ENCODE data around the gene UHRF1. TPM values are rescaled to one million over a fixed set of nuclear protein-coding genes. Genes with fewer than 3 reads are reported as not detected.
"Not testable (repeated sequence)": the region's sequence is repeated elsewhere in the genome, so short reads cannot be mapped to it uniquely, and the experiment has no call there.

Gene UHRF1
- total RNA-seq, 1 experiment from 2014 or later, result 109 TPM

- BruUV-seq (replicated peaks); H3K9ac ChIP-seq (ENCODE audit: low read length); CTCF ChIA-PET; H3K9me3 ChIP-seq (ENCODE audit: control insufficient read depth in 1 of 2, insufficient read depth in 1 of 2, low read depth in 1 of 2, low read length in 2 of 2); RAD21 ChIA-PET (ENCODE audit: low non-redundant PET in 1 of 2, low total read pairs in 2 of 2, uncharacterized antibody in 2 of 2, unreplicated experiment in 2 of 2); H3K27me3 ChIP-seq (ENCODE audit: insufficient read depth, low read length); H3K79me2 ChIP-seq (ENCODE audit: insufficient read depth, low read length); intact Hi-C loops (cut with micrococcal nuclease); DNase-seq (ENCODE audit: low read depth, low spot score); H3K4me2 ChIP-seq (ENCODE audit: low read length); POLR2A ChIA-PET; H3K4me3 ChIP-seq (replicated peaks in 1 of 2; ENCODE audit: low read depth in 1 of 2, low read length in 2 of 2); ATAC-seq; H4K20me1 ChIP-seq (ENCODE audit: insufficient read depth); H2AFZ ChIP-seq (ENCODE audit: low read depth, low read length, poor library complexity, severe bottlenecking); H3K9me2 ChIP-seq (ENCODE audit: insufficient read depth); H3K4me1 ChIP-seq (ENCODE audit: control insufficient read depth in 1 of 2, insufficient read depth in 2 of 2, low read length in 2 of 2): not testable (repeated sequence)
- peaks cover 32 to 57% of the 10 kb centered on the region in 2 experiments; a peak in 3 of 4 replicates for H3K36me3 ChIP-seq (ENCODE audit: control insufficient read depth in 1 of 2, insufficient read depth in 2 of 2, low read length in 2 of 2)
- peak overlapping the region; percentile 14; the same call in 1 of the 2 replicates for H3K27ac ChIP-seq (ENCODE audit: low read depth, low read length)
These were observed 45.2 kb downstream of the UHRF1 start for GRCh38 chr19:4954320-4955149.

- Histone ChIP-seq H3K36me3 (ENCODE audit: control insufficient read depth in 1 of 2, insufficient read depth in 2 of 2, low read length in 2 of 2) (peaks cover 28 to 57% of the 10 kb centered on the region in 2 experiments; a peak in 3 of 4 replicates), H3K4me3 (replicated peaks in 1 of 2; ENCODE audit: low read depth in 1 of 2, low read length in 2 of 2) (no peak overlapping the region), H2AFZ (ENCODE audit: low read depth, low read length, poor library complexity, severe bottlenecking) (no peak overlapping the region), H3K4me2 (ENCODE audit: low read length) (no peak overlapping the region), H3K79me2 (ENCODE audit: insufficient read depth, low read length) (peaks cover 7% of the 10 kb centered on the region; the same call in 1 of the 2 replicates), H3K9me2 (ENCODE audit: insufficient read depth) (no peaks in the 10 kb centered on the region), H3K9ac (ENCODE audit: low read length) (no peak overlapping the region), H4K20me1 (ENCODE audit: insufficient read depth) (no peaks in the 10 kb centered on the region), H3K4me1 (ENCODE audit: control insufficient read depth in 1 of 2, insufficient read depth in 2 of 2, low read length in 2 of 2) (no peaks in the 10 kb centered on the region), H3K27ac (ENCODE audit: low read depth, low read length) (no peak overlapping the region), H3K27me3 (ENCODE audit: insufficient read depth, low read length) (no peaks in the 10 kb centered on the region), H3K9me3 (ENCODE audit: control insufficient read depth in 1 of 2, insufficient read depth in 1 of 2, low read depth in 1 of 2, low read length in 2 of 2) (no peaks in the 10 kb centered on the region)
- BruUV-seq (replicated peaks), result no TSS peak
- no peak for DNase-seq (ENCODE audit: low read depth, low spot score)
- POLR2A ChIA-PET, result no interaction called here
- intact Hi-C loops (cut with micrococcal nuclease), result no loop called here
- CTCF ChIA-PET, result no interaction called here
- no peak for ATAC-seq
- TF ChIP-seq SIN3A (IDR thresholded peaks at IDR 0.05; ENCODE audit: low read depth), result no peak
- TF ChIP-seq SRF (IDR thresholded peaks at IDR 0.05; ENCODE audit: low read depth), result no peak
- RAD21 ChIA-PET (ENCODE audit: low non-redundant PET in 1 of 2, low total read pairs in 2 of 2, uncharacterized antibody in 2 of 2, unreplicated experiment in 2 of 2), result no interaction called here
These were observed 46.0 kb downstream of the UHRF1 start for GRCh38 chr19:4955274-4955673.
